GM18520 (cell line): ENCODE measurements around the gene MGAT4A.
"Not testable (repeated sequence)": the region's sequence is repeated elsewhere in the genome, so short reads cannot be mapped to it uniquely, and the experiment has no call there.

ENCODE experiments used
- ATAC-seq: cut with Tn5 transposase; IDR thresholded peaks from one replicate; pipeline ENCODE4 v1.9.1; 2021; ENCODE audit not compliant: unreplicated experiment

MGAT4A gene

DNA sequence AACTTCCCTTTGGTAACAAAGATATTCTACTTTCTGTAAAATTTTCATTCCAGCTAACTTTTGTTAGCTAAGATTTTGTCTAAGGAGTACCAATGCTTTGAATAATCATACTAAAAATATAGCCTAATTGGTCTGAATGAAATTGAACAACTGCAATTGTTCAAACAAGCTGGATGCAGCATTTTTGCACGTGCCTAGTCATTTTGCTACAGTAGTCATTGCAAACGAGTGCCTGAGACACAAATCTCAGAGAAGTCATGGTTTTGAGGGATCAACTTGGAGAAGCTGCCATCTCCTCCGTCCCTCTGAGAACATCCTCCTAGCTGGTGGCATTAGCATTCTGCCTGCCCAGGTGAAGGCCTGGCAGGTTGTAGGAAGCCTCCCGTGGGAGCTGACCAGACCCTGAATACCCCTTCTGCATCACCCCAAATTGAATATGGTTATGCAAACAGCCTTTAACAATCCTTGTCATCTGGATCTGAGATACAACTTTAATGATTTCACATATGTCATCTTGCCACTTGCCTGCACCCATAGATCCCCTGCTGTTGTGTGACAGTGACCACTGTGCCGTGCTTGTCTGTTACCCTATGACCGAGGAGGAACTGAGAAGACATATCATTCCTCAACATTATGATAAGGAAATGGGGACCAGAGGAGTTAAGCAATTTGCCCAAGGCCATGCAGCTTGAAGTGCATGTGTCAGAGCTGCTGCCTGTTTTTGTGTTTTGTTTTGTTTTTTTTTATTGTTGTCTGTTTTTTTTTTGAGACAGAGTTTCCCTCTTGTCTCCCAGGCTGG lies 29.1 kb upstream of the MGAT4A start:
- ATAC-seq, result no peak

- ATAC-seq, result no peak
Measured at GRCh38 chr2:98759338-98759737, 28.4 kb upstream of the MGAT4A start.

DNA sequence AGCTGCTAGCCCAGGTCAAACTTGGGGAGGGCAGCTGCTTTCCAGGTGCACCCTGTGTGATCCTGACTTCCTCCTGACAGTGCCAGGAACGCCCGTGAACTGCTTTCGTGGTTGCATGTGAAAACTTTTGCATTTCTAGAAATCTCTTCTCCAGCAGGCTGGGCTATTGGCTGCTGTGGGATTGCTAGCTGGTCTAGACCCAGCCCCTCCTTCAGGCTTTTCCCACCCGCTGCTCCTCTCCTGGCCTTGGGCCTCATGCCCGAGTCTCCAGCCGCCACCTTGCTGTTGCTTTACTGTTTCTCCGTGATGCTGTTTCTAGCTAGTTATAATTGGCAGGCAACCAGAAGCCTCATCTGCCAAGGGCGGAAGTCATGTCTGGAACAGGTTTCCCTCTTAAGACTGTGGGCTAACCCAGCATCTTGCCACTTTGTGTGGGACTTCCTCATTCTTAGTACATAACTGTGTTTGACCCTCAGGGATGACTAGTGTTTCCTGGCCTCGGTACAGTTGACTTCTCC lies 27.0 kb upstream of the MGAT4A start:
- ATAC-seq, result no peak

- no peak for ATAC-seq
Measured at GRCh38 chr2:98753801-98754200, 22.9 kb upstream of the MGAT4A start.

GRCh38 chr2:98752711-98753110 lies 21.8 kb upstream of the MGAT4A start:
- not testable (repeated sequence) for ATAC-seq

DNA sequence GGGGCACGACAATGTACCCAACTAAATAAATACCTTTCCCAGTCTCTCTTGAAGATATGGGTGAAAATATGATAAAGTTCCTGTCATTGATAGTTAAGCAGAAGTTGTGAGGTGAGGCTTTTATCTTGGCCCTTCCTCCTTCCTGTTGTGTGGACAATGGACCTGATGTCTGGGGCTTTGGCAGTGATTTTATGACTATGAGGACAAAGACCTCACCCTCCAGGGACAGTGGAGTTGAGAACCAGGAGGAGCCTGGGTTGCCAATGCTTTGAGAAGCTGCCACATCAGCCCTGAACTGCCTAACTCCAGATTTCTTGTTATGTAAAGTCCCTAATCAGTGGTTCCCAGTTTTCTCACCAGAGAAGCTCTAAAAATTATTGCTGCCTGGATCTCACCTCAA lies 20.8 kb upstream of the MGAT4A start:
- ATAC-seq, result no peak

DNA sequence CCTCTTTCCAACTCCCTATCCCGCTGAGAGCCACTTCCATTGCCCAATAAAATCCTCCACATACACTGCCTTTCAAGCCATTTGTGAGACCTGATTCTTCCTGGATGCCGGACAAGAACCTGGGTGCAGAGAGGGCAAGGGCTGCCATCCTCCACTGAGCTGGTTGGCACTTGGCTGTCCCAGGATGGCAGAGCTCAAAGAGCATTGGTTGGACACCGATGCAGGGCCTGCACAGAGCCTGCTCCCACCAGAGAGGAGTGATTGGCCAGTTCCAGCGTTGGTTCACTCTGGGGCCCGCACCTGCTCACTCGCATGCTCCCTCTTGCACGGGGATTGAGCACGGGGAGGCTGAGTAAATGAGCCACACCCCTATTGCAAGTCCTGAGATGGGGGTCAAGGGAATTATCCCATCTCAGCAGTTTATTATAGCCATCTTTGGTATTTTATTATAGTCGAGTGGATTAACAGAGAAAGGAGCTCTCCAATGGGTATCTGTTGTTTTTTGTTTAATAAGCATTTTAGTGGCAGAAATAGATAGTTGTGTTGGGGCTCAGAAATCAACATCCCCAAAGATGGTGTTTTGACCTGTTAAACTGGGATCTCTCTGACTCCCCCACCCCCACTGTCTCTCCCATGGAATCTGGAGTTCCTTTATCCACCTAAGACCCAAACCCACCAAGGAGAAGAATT lies 19.8 kb upstream of the MGAT4A start:
- ATAC-seq, result no peak

DNA sequence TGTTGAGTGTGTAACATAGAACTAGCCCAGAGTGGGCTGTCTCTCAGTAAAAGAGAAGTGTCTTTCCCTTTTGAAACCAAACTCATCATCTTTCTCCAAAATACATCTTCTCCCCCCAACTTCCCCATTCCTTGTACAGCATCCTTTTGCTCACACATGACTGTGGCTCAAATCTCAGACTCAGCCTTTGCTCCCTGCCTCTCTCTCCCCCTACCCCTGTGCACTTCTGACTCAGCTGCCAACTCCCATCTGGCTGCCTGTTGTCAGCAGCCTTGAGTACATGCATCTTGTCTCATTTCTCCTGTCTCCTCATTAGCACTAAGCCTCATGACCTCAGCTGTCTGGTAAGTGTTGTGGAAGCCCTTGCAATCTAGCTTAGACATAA lies 18.1 kb upstream of the MGAT4A start:
- ATAC-seq, result no peak

DNA sequence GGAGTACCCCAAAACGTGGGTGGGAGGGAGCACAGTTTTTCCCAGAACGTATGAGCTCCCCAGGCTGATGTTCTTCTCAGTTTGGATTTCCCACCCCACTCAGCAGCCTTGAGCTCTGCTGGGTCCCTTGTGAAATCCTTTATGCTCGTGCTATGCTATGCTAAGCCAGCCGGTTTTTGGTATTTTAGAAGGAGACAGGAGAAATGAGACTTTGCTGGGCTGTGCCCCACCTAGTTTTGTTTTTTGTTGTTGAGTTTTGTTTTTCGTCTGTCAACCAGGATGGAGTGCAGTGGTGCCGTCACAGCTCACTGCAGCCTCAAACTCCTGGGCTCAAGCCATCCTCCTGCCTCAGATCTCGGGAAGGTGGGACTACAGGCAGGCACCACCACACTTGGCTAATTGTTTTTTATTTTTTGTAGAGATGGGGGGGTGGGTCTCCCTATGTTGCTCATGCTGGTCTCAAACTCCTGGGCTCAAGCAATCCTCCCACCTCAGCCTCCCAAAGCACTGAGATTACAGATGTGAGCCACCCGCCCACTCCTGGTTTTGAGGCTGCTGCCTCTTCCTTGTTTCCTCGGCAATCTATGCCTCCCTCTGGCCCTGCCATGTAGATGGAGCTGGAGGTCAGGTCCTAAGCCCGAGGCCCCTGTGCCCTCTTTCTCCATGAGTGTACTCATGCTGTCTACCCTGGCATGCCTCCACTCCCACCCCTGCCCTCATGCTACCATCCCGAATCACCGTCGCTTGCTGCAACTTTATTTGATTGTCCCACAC lies 17.5 kb upstream of the MGAT4A start:
- ATAC-seq, result no peak

GRCh38 chr2:98747888-98748287 lies 17.0 kb upstream of the MGAT4A start:
- ATAC-seq, result no peak

DNA sequence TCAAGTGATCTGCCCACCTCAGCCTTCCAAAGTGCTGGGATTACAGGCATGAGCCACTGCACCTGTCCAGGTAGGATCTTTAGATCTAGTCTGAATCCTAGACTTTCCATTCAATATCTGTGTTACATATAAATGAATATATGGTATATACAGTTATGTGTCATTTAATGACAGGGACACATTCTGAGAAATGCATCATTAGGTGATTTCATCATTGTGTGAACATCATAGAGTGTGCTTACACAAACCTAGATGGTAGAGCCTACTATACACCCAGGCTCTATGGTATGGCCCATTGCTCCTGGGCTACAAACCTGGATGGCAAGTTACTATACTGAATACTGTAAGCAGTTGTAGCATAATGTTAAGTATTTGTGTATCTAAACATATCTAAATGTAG lies 15.5 kb upstream of the MGAT4A start:
- ATAC-seq, result no peak

- no peak for ATAC-seq
Measured at GRCh38 chr2:98744595-98744994, 13.7 kb upstream of the MGAT4A start.

DNA sequence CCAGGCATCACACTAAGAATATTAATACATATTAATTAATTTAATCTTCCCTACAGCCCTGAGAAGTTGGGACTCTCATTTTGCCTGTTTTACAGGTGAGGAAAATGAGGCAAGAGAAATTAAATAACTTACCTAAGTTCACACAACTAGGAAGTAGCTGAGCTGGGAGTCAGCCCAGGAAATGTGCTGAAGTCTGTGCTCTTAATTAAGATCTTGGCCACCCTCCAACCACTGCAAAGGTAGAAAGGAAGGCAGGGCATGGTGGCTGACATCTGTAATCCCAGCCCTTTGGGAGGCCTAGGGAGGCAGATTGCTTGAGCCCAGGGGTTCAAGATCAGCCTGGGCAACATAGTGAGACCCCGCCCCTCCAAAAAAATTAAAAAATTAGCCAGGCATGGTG lies 12.9 kb upstream of the MGAT4A start:
- no peak for ATAC-seq

DNA sequence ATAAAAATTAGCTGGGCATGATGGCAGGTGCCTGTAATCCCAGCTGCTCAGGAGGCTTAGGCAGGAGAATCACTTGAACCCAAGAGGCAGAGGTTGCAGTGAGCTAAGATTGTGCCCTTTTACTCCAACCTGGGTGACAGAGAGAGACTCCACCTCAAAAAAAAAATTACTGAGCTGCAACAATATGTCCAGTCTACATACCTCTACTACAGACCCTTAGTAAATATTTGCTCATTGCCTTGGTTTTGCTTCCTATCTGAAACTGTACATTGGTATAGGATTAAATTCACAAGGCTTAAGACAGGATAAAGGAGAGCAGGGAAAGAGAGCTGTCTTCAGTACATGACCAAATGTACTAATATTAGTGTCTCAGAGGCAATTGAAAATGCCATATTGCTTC lies 8.1 kb upstream of the MGAT4A start:
- ATAC-seq, result no peak

- no peak for ATAC-seq
Measured at GRCh38 chr2:98738304-98738703, 7.4 kb upstream of the MGAT4A start.

DNA sequence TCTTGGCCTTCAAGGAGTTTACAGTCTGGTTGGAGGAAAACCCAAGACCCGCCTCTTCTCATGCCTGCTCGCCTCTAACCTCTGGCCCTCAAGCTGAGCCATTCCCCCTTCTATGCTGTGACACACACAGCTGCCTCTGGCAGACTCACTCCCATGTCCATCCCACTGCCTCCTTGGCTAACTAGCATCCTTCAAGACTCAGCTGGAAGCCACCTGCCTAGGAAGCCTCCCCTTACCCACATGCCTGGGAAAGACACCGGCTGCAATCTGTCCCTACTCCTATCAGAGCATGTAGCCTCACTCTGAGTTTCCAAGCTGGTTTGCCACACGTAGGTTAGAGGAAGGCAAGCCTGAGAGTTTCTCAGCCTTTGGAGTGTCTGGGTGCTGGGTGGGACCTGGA lies 6.9 kb upstream of the MGAT4A start:
- no peak for ATAC-seq

- no peak for ATAC-seq
Measured at GRCh38 chr2:98736464-98736889, 5.5 kb upstream of the MGAT4A start.

GRCh38 chr2:98734823-98735260 lies 3.9 kb upstream of the MGAT4A start:
- no peak for ATAC-seq

- ATAC-seq, result no peak
Measured at GRCh38 chr2:98734162-98734561, 3.2 kb upstream of the MGAT4A start.

GRCh38 chr2:98732430-98733051 lies 1.6 kb upstream of the MGAT4A start:
- ATAC-seq, result no peak

GRCh38 chr2:98731894-98732349 lies 990 bp upstream of the MGAT4A start:
- ATAC-seq, result no peak
